Stimulated activated CD8-positive, alpha-beta memory T cell treated with anti-CD3 and anti-CD28 coated beads, Interleukin-12 subunit alpha, Interleukin-12 subunit beta, amount 100 ng/mL, for 1 hour (primary cell): Measurements from ENCODE around the gene FGF3.

Experiments used
- DNase-seq: peaks from one replicate; pipeline ENCODE4 v3.0.0-alpha.2; 2020; ENCODE audit warnings: low read depth

FGF3 gene

DNA sequence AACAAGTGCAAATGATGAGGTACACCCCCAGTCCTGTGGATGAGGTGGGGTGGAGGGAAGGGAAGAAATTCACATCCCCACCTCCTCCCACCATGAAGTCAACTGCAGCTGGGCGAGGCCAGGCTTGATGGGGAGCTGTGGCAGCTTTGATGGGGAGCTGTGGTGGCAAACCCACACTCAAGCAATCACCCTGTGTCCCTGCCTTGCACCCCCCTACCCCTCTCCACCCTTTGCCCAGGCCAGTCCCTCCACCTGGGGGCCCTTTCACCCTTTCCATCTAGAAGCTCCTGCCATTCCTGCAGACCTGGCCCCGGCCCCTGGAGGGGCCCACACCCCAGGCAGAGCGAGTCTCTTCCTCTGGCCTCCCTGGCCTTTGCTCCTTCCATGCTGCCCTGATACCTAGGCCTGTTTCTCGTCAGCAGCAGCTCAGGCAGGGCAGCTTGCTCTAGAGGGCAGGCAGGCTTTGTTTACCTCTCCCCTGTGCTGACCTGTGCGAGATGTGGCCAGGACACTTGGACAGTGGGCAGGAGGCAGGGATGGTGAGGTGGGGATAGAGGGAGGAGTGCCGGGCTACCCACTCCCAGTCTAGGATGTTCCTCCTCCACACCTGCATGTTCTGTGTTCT, 4.5 kb upstream of the FGF3 start:
- DNase-seq, result no peak

GRCh38 chr11:69822676-69823494, 3.7 kb upstream of the FGF3 start:
- no peak for DNase-seq

DNA sequence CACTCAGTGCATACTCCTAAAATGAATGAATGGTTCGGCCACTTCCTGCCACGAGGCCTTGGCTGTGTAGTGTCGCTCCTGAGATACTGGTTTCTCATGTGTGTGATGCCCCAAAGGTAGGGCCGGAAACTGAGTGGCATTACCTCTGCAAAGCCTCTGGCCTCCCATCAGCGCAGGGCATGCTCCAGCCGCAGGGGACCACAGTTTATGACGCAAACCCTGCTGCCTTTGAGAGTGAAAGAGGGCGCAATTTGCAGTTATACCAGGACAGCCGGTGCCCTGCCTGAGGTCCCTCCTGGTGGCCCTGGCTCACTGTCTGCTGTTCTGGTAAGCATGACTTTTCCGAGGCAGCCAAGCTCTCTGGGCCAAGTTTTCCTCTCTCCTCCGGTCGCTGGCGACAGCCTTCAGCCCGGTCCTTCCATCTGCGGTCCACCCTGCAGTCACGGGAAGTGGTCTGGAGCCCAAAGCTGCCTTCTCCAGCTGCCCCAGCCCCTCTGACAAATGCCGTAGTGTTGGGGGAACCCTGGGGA, 2.4 kb upstream of the FGF3 start:
- DNase-seq, result no peak

DNA sequence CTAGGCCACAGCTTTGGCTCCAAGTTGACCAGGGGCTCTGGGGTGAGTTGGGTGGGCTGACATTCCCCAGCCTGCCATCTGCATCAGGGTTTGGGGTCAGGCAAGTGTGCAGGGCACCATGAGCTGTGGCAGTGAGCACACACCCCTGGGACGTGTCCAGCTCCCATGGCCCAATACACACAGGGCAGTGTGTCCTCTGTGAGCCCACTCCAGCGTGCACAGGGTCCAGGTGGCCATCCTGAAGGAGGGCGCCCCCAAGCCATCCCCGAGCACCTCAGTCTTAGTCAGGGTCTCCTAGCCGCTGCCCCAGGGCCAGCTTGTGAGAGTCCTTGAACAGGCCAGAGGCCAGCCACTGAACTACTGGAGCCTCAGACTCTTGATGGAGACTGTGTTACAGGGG, 1.2 kb upstream of the FGF3 start:
- DNase-seq, result no peak

DNA sequence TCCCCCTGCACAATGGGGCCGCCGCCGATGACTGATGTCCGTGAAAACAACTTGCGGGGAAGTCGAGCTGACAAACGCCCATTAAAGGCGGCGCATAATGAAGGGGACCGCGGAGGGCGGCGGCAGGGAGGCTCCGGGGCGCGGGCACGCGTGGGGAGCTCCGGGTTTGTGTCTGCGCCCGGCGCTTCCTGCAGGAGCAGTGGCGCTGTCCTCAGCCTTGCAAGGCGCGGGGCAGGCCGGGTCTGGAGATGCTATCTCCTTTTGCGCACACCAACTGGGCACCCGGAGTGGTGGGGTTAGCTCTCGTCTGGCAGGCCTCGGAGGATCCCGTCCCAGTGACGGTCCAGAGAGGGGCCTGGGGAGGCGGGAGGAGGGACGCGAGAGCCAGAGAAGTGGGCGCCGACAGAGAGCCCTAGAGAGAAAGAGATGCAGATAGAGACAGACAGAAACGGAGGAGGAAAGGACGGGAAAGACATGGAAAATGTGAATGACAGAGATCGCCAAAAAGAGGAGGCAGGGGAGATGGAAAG, 390 bp upstream of the FGF3 start:
- no peak for DNase-seq

- no peak for DNase-seq
Observed at GRCh38 chr11:69818231-69818602, 999 bp downstream of the FGF3 start.

DNA sequence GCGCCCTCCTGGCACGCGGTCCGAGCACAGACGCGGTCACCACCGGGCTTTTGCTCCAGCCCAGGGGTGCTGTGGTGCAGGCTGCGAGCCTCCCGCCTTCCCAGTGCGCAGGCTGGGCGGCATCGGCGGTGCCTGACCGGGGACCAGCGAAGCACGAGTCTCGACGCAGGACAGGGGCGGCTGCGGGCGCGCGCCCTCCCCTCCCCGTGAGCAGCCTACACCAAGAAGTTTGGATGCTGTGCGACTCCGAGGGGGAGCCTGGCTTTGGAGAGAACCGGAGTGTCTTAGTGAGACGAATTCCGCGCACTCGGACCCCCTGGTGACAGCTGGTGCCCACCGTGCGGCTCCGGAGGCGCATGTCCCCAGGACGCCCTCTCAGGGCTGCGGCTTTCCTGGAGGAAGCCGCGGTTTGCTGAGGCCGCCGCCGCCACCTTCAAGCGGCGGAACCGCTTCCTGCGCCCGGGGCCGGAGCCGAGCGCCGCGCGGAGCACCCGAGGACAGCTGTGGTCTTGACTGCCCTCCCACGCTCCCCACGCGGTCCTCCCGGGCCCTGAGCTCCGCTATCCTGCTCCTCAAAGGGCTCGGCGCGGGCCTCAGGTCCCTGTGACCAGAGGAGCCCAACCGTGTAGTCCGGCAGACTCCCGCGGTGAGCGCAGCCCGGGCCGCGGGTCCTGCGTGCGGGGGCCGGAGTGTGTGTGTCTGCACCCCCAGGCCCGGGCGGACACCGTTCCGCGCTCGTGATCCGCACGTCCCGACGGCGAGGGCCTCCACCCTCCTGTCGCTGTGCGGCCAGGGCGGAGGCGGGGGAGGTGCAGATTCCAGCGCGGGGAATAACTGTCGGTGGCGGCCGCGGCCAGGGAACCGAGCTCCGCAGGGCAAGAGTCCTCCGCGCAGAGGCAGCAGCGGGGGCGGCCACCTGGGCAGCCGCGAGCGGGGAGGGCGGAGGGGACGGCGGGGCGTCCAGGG, 1.7 kb downstream of the FGF3 start:
- no peak for DNase-seq

- DNase-seq, result no peak
Observed at GRCh38 chr11:69816671-69817070, 2.5 kb downstream of the FGF3 start.

GRCh38 chr11:69815973-69816372, 3.2 kb downstream of the FGF3 start:
- no peak for DNase-seq

GRCh38 chr11:69814902-69815301, 4.3 kb downstream of the FGF3 start:
- no peak for DNase-seq

DNA sequence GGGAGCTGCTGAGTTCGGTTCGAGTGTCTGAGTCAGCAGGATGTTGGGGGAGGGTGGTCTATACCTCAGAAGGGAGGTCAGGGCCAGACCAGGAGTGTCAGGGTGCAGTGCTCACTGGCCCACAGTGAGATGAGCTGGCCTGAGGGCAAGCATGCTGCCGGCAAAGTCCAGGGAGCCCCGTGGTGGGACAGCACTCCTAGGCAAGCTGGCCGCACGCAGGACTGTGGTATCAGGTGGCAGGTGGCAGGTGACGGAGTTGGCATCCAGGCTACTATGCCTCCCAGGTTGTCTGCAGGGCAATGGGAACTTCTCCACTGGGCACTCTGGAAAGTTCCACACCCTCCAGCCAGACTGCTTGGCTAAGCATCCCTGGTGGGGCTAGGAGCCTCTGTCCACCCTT, 4.8 kb downstream of the FGF3 start:
- no peak for DNase-seq

GRCh38 chr11:69813839-69814238, 5.4 kb downstream of the FGF3 start:
- no peak for DNase-seq

DNA sequence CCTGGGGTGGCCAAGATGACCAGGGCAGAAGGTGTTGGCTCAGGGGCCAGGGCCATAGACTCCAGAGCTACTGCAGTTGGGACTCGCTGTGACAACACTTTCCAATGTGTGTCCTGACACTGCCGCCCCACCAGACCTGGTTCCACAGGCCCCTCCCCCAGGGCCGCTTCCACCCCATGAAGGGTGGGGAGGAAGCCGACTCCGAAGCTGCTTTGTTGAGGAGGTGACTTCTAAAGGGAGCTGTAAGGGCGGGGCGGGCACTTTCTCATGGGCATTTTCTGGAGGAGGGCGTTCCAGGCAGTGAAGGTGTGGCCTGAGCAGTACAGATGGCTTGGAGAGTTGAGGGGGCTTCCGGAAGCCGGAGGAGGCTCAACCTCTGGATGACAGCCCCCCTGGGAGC, 6.3 kb downstream of the FGF3 start:
- no peak for DNase-seq

- DNase-seq, result no peak
Observed at GRCh38 chr11:69812256-69812655, 7.0 kb downstream of the FGF3 start.

DNA sequence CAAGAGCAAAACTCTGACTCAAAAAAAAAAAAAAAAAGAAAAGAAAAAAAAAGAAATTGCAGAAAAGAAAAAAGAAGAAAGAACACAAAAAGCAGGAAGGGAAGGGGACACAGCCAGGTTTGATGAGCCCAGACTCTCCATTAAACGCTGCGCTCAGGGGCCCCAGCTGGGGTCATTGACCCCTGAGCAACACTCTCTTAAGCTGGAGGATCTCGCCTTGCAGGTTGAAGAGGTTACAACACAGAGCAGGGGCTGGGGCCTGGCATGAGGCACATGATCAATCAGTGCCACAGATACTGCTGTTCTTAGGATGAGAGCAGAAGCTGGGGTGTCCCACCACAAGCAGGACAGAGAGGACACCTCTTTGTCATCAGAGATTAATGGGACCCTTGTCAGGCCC, 7.8 kb downstream of the FGF3 start:
- DNase-seq, result no peak

DNA sequence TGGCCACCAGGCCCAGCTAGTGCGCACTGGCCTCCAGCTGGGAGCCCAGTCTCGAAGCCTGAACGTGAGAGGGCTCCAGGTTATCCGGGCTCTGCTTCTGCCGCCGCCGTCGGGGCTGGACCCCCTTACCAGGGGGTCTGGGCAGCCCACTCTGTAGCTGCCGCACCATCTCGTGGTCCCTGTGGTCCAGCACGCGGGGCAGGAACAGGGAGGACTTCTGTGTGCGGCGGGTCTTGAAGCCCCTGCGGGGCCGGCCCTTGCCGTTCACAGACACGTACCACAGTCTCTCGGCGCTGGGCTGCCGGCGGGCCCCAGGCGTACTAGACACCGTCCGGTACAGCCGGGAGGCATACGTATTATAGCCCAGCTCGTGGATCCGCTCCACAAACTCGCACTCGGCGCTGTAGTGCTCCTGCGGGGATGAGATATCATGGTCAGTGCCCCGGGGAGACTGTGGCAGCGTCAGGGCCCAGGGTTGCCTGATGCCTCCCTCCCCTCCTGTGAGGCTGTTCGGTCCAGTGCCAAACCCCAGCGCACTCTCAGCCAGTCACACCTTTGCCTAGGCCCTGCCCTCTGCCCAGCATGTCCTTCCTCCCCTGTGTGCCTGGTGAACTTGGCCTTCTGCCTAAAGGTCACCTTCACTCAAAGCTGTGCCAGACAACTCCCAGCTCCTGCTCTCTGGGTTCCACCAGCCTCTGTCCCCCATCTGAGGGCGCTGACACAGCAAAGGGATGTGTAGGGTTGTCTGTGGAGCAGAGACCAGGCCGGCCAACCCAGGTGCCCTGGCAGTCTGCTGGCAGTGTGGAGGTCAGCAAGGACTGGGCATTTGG, 8.7 kb downstream of the FGF3 start:
- no peak for DNase-seq

DNA sequence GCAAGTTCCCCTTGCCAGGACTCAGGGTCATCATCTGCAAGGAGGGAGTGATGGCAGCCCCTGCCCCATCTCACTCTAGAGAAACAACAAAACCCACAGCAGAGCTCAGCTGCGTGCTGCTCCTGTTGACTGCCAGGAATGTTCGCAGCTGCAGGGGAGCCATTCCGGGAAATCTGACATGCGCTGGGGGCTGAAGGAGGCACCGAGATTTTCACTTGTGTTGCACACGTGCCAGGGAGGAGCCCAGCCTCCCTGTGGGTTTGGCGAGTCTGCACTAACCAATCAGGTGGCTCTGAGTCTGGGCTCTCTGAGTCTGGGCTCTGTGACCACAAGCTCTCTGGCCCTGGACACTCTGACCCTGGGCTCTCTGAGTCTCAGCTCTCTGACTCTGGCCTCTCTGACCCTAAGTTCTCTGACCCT, 10.5 kb downstream of the FGF3 start:
- no peak for DNase-seq

DNA sequence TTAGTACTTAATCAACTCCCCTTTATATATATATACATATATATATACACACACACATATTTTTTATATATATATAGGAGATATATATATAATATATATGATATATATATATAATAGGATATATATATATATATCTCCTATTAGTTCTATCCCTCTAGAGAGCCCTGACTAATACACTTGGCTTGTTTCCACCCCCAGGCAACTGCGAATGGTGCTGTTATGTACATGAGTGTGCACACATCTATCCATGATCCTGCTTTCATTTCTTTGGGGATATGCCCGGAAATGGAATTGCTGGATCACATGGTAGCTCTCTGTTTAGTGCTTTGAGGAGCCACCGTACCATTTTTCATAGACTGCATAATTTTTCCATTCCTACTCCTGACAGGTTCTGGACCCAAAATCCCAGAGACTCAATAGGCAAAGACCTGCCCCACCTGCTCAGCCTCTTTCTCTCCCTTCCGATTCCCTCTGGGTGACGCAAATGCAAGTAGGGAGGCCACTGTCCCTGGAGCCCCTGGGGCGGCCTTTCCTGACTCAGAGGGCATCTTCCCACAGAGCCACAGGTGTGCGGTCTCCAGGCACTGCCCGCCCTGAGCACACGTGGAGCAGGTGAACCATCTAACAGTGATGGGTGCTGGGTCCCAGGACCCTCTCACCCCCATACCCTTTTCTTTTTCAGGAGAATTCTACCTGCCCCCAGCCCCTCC, 12.0 kb downstream of the FGF3 start:
- DNase-seq, result no peak

- DNase-seq, result no peak
Observed at GRCh38 chr11:69804769-69805508, 14.3 kb downstream of the FGF3 start.
